Fibroblast of skin of abdomen (primary cell): Measurements from ENCODE around the gene CDHR5.

ENCODE experiments used
- DNase-seq: peaks from one replicate; pipeline ENCODE4 v3.0.0-alpha.2; 2013

CDHR5 gene

GRCh38 chr11:623349-623869 lies 1.3 kb downstream of the CDHR5 start:
- DNase-seq: no peak

- no peak for DNase-seq
These were observed 2.9 kb downstream of the CDHR5 start for GRCh38 chr11:621838-622237.

- DNase-seq: no peak
These were observed 3.6 kb downstream of the CDHR5 start for GRCh38 chr11:620935-621814.

- no peak for DNase-seq
These were observed 4.6 kb downstream of the CDHR5 start for GRCh38 chr11:620201-620600.

- no peak for DNase-seq
These were observed 5.1 kb downstream of the CDHR5 start for GRCh38 chr11:619628-620050.

GRCh38 chr11:618856-619627 lies 5.7 kb downstream of the CDHR5 start:
- DNase-seq: no peak

- no peak for DNase-seq
These were observed 6.7 kb downstream of the CDHR5 start for GRCh38 chr11:617912-618682.

- no peak for DNase-seq
These were observed 7.4 kb downstream of the CDHR5 start for GRCh38 chr11:617199-617911.

GRCh38 chr11:616320-617198 lies 8.2 kb downstream of the CDHR5 start:
- DNase-seq: no peak

- peak; percentile 89 for DNase-seq
These were observed 9.0 kb downstream of the CDHR5 start, which contains the start of gene IRF7 for GRCh38 chr11:615504-616319. TSS of gene IRF7 (minus strand) at chr11:615950. CDS start at chr11:615364, 586 bp downstream.

GRCh38 chr11:614623-615503 lies 9.9 kb downstream of the CDHR5 start:
- no peak for DNase-seq

- DNase-seq: no peak
These were observed 10.6 kb downstream of the CDHR5 start for GRCh38 chr11:614021-614622.

- peak; percentile 47 for DNase-seq
These were observed 11.3 kb downstream of the CDHR5 start for GRCh38 chr11:613369-613968.

- DNase-seq: no peak
These were observed 11.8 kb downstream of the CDHR5 start for GRCh38 chr11:612961-613300.

GRCh38 chr11:612201-612960 lies 12.4 kb downstream of the CDHR5 start:
- DNase-seq: no peak

- no peak for DNase-seq
These were observed 13.5 kb downstream of the CDHR5 start for GRCh38 chr11:611001-611996.
